SH-SY5Y (cell line): ENCODE results near the gene NUF2.

Experiments used
- GATA2 ChIP-seq: IDR thresholded peaks from 2 replicates; pipeline ENCODE4 v1.6.1; 2011; ENCODE audit warnings: mild to moderate bottlenecking, low read depth, low read length
- GATA3 ChIP-seq: IDR thresholded peaks from 2 replicates; pipeline ENCODE4 v1.6.1; 2011; ENCODE audit warnings: low read depth, mild to moderate bottlenecking, low read length, moderate library complexity

DNA sequence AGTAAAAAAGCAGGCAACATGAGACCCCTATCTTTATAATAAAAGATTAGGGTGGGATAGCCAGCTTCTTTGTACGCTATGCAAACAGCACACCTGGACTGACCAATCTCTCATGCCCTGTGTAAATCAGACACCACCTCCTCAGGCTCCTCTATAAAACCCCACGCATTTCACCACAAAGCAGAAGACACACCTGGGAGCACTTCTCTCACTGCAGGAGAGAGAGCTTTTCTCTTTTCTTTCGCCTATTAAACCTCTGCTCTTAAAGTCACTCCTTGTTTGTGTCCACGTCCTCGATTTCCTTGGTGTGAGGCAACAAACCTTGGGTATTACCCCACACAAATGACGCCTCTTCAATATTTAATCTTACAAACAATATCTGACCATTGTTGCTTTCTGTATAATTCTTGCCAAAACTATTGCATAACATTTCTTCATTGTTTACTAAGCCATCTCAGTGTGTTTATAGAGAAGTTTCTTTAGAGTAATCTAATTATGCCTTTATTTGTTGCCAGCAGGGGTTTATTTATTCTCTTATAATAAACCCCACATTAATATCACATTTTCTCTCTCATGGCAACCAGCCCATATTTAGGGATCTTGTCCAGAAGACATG lies 31.6 kb upstream of the NUF2 start:
- TF ChIP-seq GATA2 = no peak
- TF ChIP-seq GATA3 = no peak
